ENCODE data around the gene CKM. TPM values are rescaled to one million over a fixed set of nuclear protein-coding genes. Genes with fewer than 3 reads are reported as not detected.

Gene CKM
- total and polyA plus RNA-seq, 2 donors (not counting 3 experiments of a cell fraction or from before 2014, with no cell fraction given), result not detected

GRCh38 chr19:45307361-45307760 lies 15.3 kb downstream of the CKM start:
- no peak overlapping the region for H3K27ac ChIP-seq (ENCODE audit: insufficient read depth, low read depth, low read length)
- no peaks in the 10 kb centered on the region for H3K79me2 ChIP-seq (ENCODE audit: control insufficient read depth, insufficient read depth, low read length)
- DNase-seq (ENCODE audit: low read depth, low spot score) (no peak), FAIRE-seq (no peak)
- BruUV-seq (replicated peaks), result no TSS peak
- H3K4me1 ChIP-seq (ENCODE audit: control insufficient read depth, extremely low read depth, insufficient read depth, low read length), result no peaks in the 10 kb centered on the region
- POLR2A ChIA-PET, result interaction anchor here (0.6 kb wide), 1 partner anchor 211 kb away, joined by 5 read pairs; no protein-coding TSS in a partner anchor
- dilution Hi-C loops (cut with MboI; ENCODE audit: extremely low pct_ligation_motif_present, low sequenced_read_pairs), result no loop called here
- CTCF ChIA-PET, result no interaction called here
- no peak overlapping the region for H2AFZ ChIP-seq (ENCODE audit: low read depth, low read length)
- no peak overlapping the region for H3K4me2 ChIP-seq (ENCODE audit: insufficient read depth, low read length)
- no peaks in the 10 kb centered on the region for H3K9me1 ChIP-seq (replicated peaks; ENCODE audit: control insufficient read depth, extremely low read depth, insufficient read depth, low read length)
- H3K9me3 ChIP-seq (replicated peaks; ENCODE audit: control insufficient read depth, insufficient read depth, low read length), result no peaks in the 10 kb centered on the region
- no peak overlapping the region for H3K9ac ChIP-seq (replicated peaks; ENCODE audit: extremely low read depth, insufficient read depth, low read length)
- TF ChIP-seq CTCF (IDR thresholded peaks at IDR 0.05; ENCODE audit: extremely low read depth in 1 of 2, insufficient read depth in 1 of 2, low read depth in 1 of 2, low read length in 2 of 2), result no peak
- no peak for TF ChIP-seq GATA2 (IDR thresholded peaks at IDR 0.05; ENCODE audit: insufficient read depth, insufficient read length, low read depth, low read length)
- no peak for TF ChIP-seq MAX (IDR thresholded peaks at IDR 0.05; ENCODE audit: insufficient read depth, insufficient read length)
- TF ChIP-seq MYC (IDR thresholded peaks at IDR 0.05; ENCODE audit: low read depth, low read length), result no peak
- TF ChIP-seq JUN (IDR thresholded peaks at IDR 0.05; ENCODE audit: borderline replicate concordance, insufficient read depth, insufficient read length, low read depth), result no peak
- no peak for TF ChIP-seq POLR2A (IDR thresholded peaks at IDR 0.05; ENCODE audit: low read depth, low read length)
- no peak for TF ChIP-seq EZH2 (IDR thresholded peaks at IDR 0.05; ENCODE audit: borderline replicate concordance, low read depth, low read length, severe bottlenecking)
- TF ChIP-seq FOS (IDR thresholded peaks at IDR 0.05; ENCODE audit: borderline replicate concordance, insufficient read depth, low read length), result no peak
- TF ChIP-seq POLR2AphosphoS5 (IDR thresholded peaks at IDR 0.05; ENCODE audit: insufficient read depth, low read depth, low read length), result no peak
- peaks cover 0 to 7% of the 10 kb centered on the region in 2 experiments for H3K27me3 ChIP-seq (ENCODE audit: control insufficient read depth in 2 of 2, insufficient read depth in 2 of 2, low read length in 2 of 2)
- no peak overlapping the region for H3K4me3 ChIP-seq (replicated peaks in 1 of 3; ENCODE audit: insufficient read depth in 1 of 3, low read depth in 1 of 3, low read length in 3 of 3)
- no peaks in the 10 kb centered on the region for H4K20me1 ChIP-seq (replicated peaks; ENCODE audit: control insufficient read depth, extremely low read depth, insufficient read depth, low read length)
- H3K36me3 ChIP-seq (ENCODE audit: control insufficient read depth in 2 of 2, extremely low read depth in 1 of 2, insufficient read depth in 2 of 2, low read length in 2 of 2), result no peaks in the 10 kb centered on the region
- intact Hi-C loops (cut with micrococcal nuclease), result no loop called here
